HG03060 (cell line): ENCODE measurements around the gene INPP5A.

ENCODE experiments used
- ATAC-seq: cut with Tn5 transposase; IDR thresholded peaks from one replicate; pipeline ENCODE4 v1.9.1; 2021; ENCODE audit warnings: low read depth, moderate number of reproducible peaks; ENCODE audit not compliant: unreplicated experiment

The INPP5A gene

GRCh38 chr10:132607961-132608495, 70.4 kb downstream of the INPP5A start:
- ATAC-seq = no peak

- ATAC-seq = no peak
Measured at GRCh38 chr10:132608511-132609195, 71.1 kb downstream of the INPP5A start.

GRCh38 chr10:132609211-132609610, 71.6 kb downstream of the INPP5A start:
- no peak for ATAC-seq

- ATAC-seq = no peak
Measured at GRCh38 chr10:132610071-132610701, 72.6 kb downstream of the INPP5A start.

GRCh38 chr10:132611026-132611910, 73.7 kb downstream of the INPP5A start:
- ATAC-seq = no peak

GRCh38 chr10:132611986-132612385, 74.4 kb downstream of the INPP5A start:
- ATAC-seq = no peak

- no peak for ATAC-seq
Measured at GRCh38 chr10:132612571-132613504, 75.3 kb downstream of the INPP5A start.

GRCh38 chr10:132613566-132614348, 76.2 kb downstream of the INPP5A start:
- no peak for ATAC-seq

GRCh38 chr10:132614431-132615340, 77.1 kb downstream of the INPP5A start:
- no peak for ATAC-seq

- no peak for ATAC-seq
Measured at GRCh38 chr10:132615341-132616169, 78.0 kb downstream of the INPP5A start.

GRCh38 chr10:132616170-132616995, 78.8 kb downstream of the INPP5A start:
- ATAC-seq = no peak

GRCh38 chr10:132616996-132617736, 79.6 kb downstream of the INPP5A start:
- no peak for ATAC-seq

GRCh38 chr10:132617737-132618052, 80.1 kb downstream of the INPP5A start:
- no peak for ATAC-seq

GRCh38 chr10:132618158-132618919, 80.8 kb downstream of the INPP5A start:
- ATAC-seq = no peak

GRCh38 chr10:132619927-132620326, 82.3 kb downstream of the INPP5A start:
- no peak for ATAC-seq
